Loucy (cell line): ENCODE measurements around the gene SHC1.

Experiments
- CTCF ChIP-seq: fragments of 200-600 bp; sonication (generic); conservative IDR thresholded peaks from 2 replicates; pipeline ENCODE4 v1.5.1; 2014; ENCODE audit warnings: mild to moderate bottlenecking, antibody characterized with exemption, low read length
- EZH2phosphoT487 ChIP-seq: fragments of 200-600 bp; IDR thresholded peaks from 2 replicates; pipeline ENCODE4 v1.6.1; 2018; ENCODE audit warnings: antibody characterized with exemption, mild to moderate bottlenecking, moderate library complexity, borderline replicate concordance

GRCh38 chr1:155004352-155005075, 34.0 kb upstream of the SHC1 start:
- TF ChIP-seq CTCF (no peak), EZH2phosphoT487 (no peak)
